ENCODE measurements around the gene MRTFA. TPM values are rescaled to one million over a fixed set of nuclear protein-coding genes. Genes with fewer than 3 reads are reported as not detected.
"Not testable (repeated sequence)": the region's sequence is repeated elsewhere in the genome, so short reads cannot be mapped to it uniquely, and the experiment has no call there.

The MRTFA gene
- total RNA-seq, 4 donors from 2014 or later: 81.4 to 210 (median 122) TPM

DNA sequence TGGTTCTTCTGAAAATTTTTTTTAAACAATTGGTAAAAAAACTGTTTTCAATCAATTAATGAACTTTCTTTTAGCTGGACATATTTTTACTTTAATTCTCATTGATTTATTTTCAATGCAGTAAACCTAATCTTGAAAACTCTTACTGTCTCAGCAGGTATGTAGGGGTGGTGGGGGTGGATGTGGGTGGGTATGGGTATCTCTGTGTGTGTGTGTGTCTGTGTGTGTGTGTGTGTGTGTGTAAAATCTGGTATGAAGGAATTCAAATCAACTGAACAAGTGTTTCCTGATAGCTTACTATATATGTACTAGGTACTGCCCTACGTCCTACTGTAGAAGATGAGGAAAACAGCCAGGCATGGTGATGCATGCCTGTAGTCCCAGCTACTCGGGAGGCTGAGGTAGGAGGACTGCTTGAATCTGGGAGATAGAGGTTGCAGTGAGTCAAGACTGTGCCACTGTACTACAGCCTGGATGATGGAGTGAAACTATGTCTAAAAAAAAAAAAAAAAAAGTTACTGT, 75.5 kb downstream of the MRTFA start:
- Histone ChIP-seq H3K27ac (no peak overlapping the region), H3K36me3 (no peaks in the 10 kb centered on the region), H3K9me3 (no peaks in the 10 kb centered on the region), H3K4me3 (replicated peaks in 1 of 3) (no peak overlapping the region), H3K4me1 (peaks cover 16 to 18% of the 10 kb centered on the region in 2 donors), H3K27me3 (no peaks in the 10 kb centered on the region)
- intact Hi-C loops (cut with DNase I): no loop called here
- 90 to 98% methylated on average over 2 of the region's 2 CpGs for WGBS, 2 donors
- TF ChIP-seq, protein P1, sequence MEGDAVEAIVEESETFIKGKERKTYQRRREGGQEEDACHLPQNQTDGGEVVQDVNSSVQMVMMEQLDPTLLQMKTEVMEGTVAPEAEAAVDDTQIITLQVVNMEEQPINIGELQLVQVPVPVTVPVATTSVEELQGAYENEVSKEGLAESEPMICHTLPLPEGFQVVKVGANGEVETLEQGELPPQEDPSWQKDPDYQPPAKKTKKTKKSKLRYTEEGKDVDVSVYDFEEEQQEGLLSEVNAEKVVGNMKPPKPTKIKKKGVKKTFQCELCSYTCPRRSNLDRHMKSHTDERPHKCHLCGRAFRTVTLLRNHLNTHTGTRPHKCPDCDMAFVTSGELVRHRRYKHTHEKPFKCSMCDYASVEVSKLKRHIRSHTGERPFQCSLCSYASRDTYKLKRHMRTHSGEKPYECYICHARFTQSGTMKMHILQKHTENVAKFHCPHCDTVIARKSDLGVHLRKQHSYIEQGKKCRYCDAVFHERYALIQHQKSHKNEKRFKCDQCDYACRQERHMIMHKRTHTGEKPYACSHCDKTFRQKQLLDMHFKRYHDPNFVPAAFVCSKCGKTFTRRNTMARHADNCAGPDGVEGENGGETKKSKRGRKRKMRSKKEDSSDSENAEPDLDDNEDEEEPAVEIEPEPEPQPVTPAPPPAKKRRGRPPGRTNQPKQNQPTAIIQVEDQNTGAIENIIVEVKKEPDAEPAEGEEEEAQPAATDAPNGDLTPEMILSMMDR (IDR thresholded peaks at IDR 0.05): no peak
- DNase-seq: no peak

DNA sequence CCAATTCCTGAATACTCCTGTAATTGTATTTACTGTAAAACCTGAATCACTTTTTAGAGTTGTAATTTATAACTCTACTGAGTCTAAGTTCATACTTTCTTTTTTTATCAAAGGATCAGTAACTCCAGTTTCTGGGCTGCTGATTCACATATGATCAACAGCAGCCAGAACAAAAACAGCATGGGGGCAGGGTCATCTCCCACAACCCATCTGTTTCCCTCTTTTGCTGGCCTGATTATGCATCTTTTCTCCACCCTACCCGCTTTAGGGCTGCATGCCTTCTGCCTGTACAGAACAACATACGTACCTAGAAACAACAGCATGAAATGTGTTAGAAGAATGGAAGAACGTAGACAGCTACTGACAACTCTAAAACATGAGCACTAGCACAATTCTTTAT, 76.0 kb downstream of the MRTFA start:
- intact Hi-C loops (cut with DNase I): no loop called here
- Histone ChIP-seq H3K27me3 (no peaks in the 10 kb centered on the region), H3K4me3 (replicated peaks in 1 of 3) (no peak overlapping the region), H3K27ac (no peak overlapping the region), H3K9me3 (no peaks in the 10 kb centered on the region), H3K36me3 (no peaks in the 10 kb centered on the region), H3K4me1 (peaks cover 16 to 17% of the 10 kb centered on the region in 2 donors)
- DNase-seq: no peak
- TF ChIP-seq, protein P1 (IDR thresholded peaks at IDR 0.05): no peak
- no peak for TF ChIP-seq POLR2A (IDR thresholded peaks at IDR 0.05)
- 88 to 92% methylated on average over 3 of the region's 3 CpGs for WGBS, 2 donors

DNA sequence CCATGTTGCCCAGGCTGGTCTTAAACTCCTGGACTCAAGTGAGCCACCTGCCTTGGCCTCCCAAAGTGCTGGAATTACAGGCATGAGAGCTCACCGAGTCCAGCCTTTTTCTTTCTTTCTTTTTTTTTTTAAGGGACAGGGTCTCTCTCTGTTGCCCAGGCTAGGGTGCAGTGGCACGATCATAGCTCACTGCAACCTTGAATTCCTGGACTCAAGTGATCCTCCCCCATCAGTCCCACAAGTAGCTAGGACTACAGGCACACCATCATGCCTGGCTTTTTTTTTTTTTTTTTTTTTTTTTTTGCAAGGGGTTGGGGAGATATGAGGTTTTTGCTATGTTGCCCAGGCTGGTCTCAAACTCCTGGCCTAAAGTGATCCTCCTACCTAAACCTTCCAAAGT, 78.5 kb downstream of the MRTFA start:
- Histone ChIP-seq H3K4me1 (peaks cover 13 to 17% of the 10 kb centered on the region in 2 donors), H3K27me3 (no peaks in the 10 kb centered on the region), H3K9me3 (no peaks in the 10 kb centered on the region), H3K27ac (no peak overlapping the region), H3K36me3 (no peaks in the 10 kb centered on the region), H3K4me3 (replicated peaks in 1 of 3) (no peak overlapping the region)
- no peak for DNase-seq
- intact Hi-C loops (cut with DNase I): no loop called here
- 86 to 89% methylated on average over 2 of the region's 2 CpGs for WGBS, 2 donors
- TF ChIP-seq, protein P1 (IDR thresholded peaks at IDR 0.05): no peak
- no peak for TF ChIP-seq POLR2A (IDR thresholded peaks at IDR 0.05)

DNA sequence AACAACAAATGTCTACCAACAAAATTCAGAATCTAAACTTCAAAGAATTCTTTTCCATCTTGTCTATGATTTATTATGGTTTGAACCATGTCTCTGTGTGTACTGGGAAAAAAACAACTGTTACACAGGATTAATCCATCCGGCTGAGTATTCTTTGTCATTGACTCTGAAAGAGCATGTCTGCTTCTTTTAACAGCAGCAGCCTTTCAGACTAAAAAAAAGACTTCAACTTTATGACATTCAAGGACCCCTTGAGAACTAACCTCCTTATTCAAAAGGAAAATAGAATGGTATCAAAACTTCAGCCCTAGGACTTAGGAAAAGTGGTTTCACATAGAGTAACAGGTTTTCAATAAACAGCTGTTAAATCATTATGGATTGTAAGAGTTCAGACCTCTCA, 79.9 kb downstream of the MRTFA start:
- H3K27me3 ChIP-seq: no peaks in the 10 kb centered on the region

DNA sequence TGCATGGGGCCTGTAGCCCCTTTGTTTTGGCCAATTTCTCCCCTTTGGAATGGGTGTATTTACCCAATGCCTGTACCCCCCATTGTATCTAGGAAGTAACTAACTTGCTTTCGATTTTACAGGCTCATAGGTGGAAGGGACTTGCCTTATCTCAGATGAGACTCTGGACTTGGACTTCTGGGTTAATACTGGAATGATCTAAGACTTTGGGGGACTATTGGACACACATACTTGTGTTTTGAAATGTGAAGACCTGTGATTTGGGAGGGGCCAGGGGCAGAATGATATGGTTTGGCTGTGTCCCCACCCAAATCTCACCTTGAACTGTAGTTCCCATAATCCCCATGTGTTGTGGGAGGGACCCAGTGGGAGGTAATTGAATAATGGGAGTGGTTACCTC, 82.5 kb downstream of the MRTFA start:
- H3K4me1 ChIP-seq: peaks cover 11 to 17% of the 10 kb centered on the region in 2 donors
- H3K36me3 ChIP-seq; H3K27me3 ChIP-seq; H3K9me3 ChIP-seq; DNase-seq; H3K27ac ChIP-seq; intact Hi-C loops (cut with DNase I); H3K4me3 ChIP-seq (replicated peaks in 1 of 3): not testable (repeated sequence)
- 95 to 100% methylated on average over 1 of the region's 1 CpG for WGBS, 2 donors

More for the DNA sequence above, 79.9 kb downstream of the MRTFA start:
- H3K9me3 ChIP-seq: no peaks in the 10 kb centered on the region
- no peak overlapping the region for H3K27ac ChIP-seq
- no peak for DNase-seq
- H3K4me3 ChIP-seq (replicated peaks in 1 of 3): no peak overlapping the region
- intact Hi-C loops (cut with DNase I): no loop called here
- 25 to 50% methylated on average over 1 of the region's 1 CpG for WGBS, 2 donors
- no peaks in the 10 kb centered on the region for H3K36me3 ChIP-seq
- no peak for TF ChIP-seq POLR2A (IDR thresholded peaks at IDR 0.05)
- TF ChIP-seq, protein P1 (IDR thresholded peaks at IDR 0.05): no peak
- H3K4me1 ChIP-seq: peaks cover 13 to 17% of the 10 kb centered on the region in 2 donors

All from thyroid gland (tissue), 4 donors.